C4-2B (cell line): Measurements from ENCODE around the gene DDIT4L.

Experiments
- ZFX ChIP-seq: fragments of 450-650 bp; IDR thresholded peaks from 2 replicates; pipeline ENCODE4 v1.6.1; 2017
- TF ChIP-seq, protein P1 (sequence below): fragments of 450-650 bp; conservative IDR thresholded peaks from 2 replicates; pipeline ENCODE4 v1.5.1; 2017; ENCODE audit warnings: mild to moderate bottlenecking

DNA sequence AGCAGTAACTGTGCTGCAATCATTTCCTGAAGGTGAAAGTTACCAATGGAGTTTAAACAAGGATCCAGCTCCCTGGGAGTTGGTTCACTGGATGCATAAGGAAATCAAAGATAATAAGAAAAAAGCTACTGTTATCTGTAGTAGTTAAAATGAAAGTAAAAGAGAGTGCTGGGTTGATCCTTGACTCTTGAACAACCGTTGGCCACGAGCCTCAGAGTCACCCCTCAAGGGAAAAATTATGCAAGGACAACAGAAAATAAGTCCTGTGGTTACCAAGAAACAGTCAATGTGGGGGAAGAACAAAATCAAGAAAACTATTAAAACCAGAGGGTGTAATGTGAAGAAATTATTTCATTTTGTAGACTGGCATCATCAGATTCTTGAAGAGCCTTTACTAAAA lies 49.7 kb upstream of the DDIT4L start:
- no peak for TF ChIP-seq ZFX
- TF ChIP-seq, protein P1, sequence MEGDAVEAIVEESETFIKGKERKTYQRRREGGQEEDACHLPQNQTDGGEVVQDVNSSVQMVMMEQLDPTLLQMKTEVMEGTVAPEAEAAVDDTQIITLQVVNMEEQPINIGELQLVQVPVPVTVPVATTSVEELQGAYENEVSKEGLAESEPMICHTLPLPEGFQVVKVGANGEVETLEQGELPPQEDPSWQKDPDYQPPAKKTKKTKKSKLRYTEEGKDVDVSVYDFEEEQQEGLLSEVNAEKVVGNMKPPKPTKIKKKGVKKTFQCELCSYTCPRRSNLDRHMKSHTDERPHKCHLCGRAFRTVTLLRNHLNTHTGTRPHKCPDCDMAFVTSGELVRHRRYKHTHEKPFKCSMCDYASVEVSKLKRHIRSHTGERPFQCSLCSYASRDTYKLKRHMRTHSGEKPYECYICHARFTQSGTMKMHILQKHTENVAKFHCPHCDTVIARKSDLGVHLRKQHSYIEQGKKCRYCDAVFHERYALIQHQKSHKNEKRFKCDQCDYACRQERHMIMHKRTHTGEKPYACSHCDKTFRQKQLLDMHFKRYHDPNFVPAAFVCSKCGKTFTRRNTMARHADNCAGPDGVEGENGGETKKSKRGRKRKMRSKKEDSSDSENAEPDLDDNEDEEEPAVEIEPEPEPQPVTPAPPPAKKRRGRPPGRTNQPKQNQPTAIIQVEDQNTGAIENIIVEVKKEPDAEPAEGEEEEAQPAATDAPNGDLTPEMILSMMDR = no peak
